Smooth muscle cell of the brain vasculature (primary cell): ENCODE measurements around the gene CASZ1.

ENCODE experiments used
- DNase-seq: peaks from one replicate; pipeline ENCODE4 v3.0.0-alpha.2; 2012; ENCODE audit warnings: low read depth, low spot score

CASZ1 gene

GRCh38 chr1:10724948-10725847 lies 71.2 kb downstream of the CASZ1 start:
- no peak for DNase-seq

- DNase-seq: no peak
Observed at GRCh38 chr1:10724511-10724910, 71.9 kb downstream of the CASZ1 start.

- no peak for DNase-seq
Observed at GRCh38 chr1:10724052-10724494, 72.4 kb downstream of the CASZ1 start.

- DNase-seq: no peak
Observed at GRCh38 chr1:10723317-10723716, 73.1 kb downstream of the CASZ1 start.

- DNase-seq: no peak
Observed at GRCh38 chr1:10722803-10723202, 73.6 kb downstream of the CASZ1 start.

GRCh38 chr1:10721381-10722321 lies 74.8 kb downstream of the CASZ1 start:
- no peak for DNase-seq

GRCh38 chr1:10720635-10721034 lies 75.8 kb downstream of the CASZ1 start:
- no peak for DNase-seq

GRCh38 chr1:10718083-10718415 lies 78.4 kb downstream of the CASZ1 start:
- DNase-seq: no peak

- DNase-seq: no peak
Observed at GRCh38 chr1:10717296-10718082, 79.0 kb downstream of the CASZ1 start.

GRCh38 chr1:10716840-10717239 lies 79.6 kb downstream of the CASZ1 start:
- DNase-seq: no peak

- no peak for DNase-seq
Observed at GRCh38 chr1:10714337-10715114, 81.9 kb downstream of the CASZ1 start.

- DNase-seq: no peak
Observed at GRCh38 chr1:10713614-10714013, 82.8 kb downstream of the CASZ1 start.

- no peak for DNase-seq
Observed at GRCh38 chr1:10712568-10713362, 83.7 kb downstream of the CASZ1 start.

GRCh38 chr1:10710489-10710888 lies 86.0 kb downstream of the CASZ1 start:
- no peak for DNase-seq

GRCh38 chr1:10709646-10710045 lies 86.8 kb downstream of the CASZ1 start:
- no peak for DNase-seq

GRCh38 chr1:10709165-10709564 lies 87.3 kb downstream of the CASZ1 start:
- DNase-seq: no peak

- no peak for DNase-seq
Observed at GRCh38 chr1:10708757-10709156, 87.7 kb downstream of the CASZ1 start.

GRCh38 chr1:10707208-10707607 lies 89.2 kb downstream of the CASZ1 start:
- DNase-seq: no peak

- DNase-seq: no peak
Observed at GRCh38 chr1:10706376-10706913, 90.0 kb downstream of the CASZ1 start.

- no peak for DNase-seq
Observed at GRCh38 chr1:10705953-10706352, 90.5 kb downstream of the CASZ1 start.
